Liver (tissue), 9 donors: Measurements from ENCODE around the gene EIF2A. TPM values are rescaled to one million over a fixed set of nuclear protein-coding genes. Genes with fewer than 3 reads are reported as not detected.

Source experiments
- DNase-seq: peaks from one replicate; pipeline ENCODE4 v3.0.0-alpha.2; 2017; ENCODE audit warnings: low spot score
- H3K27ac ChIP-seq, 2 donors: one replicate each; pipeline ENCODE4 v1.7.0; 2013; ENCODE audit warnings: inconsistent platforms in 2 of 2, low read length in 2 of 2, control low read depth in 1 of 2, low read depth in 1 of 2, mild to moderate bottlenecking in 1 of 2
- H3K27me3 ChIP-seq, 4 donors: one replicate each; pipeline versions ENCODE4 v1.6.1 to v1.7.0; 2013; ENCODE audit warnings: low read length in 3 of 4, inconsistent platforms in 1 of 4, mild to moderate bottlenecking in 1 of 4, moderate library complexity in 1 of 4; ENCODE audit not compliant: control insufficient read depth in 4 of 4, insufficient read depth in 4 of 4
- H3K36me3 ChIP-seq, 4 donors: one replicate each; pipeline versions ENCODE4 v1.6.1 to v1.7.0; 2013; ENCODE audit warnings: low read length in 3 of 4, mild to moderate bottlenecking in 3 of 4, low read depth in 1 of 4, moderate library complexity in 1 of 4; ENCODE audit not compliant: control insufficient read depth in 4 of 4, insufficient read depth in 3 of 4
- H3K4me1 ChIP-seq, 4 donors: one replicate each; pipeline versions ENCODE4 v1.6.1 to v1.7.0; 2013; ENCODE audit warnings: low read length in 3 of 4, mild to moderate bottlenecking in 3 of 4, moderate library complexity in 1 of 4; ENCODE audit not compliant: control insufficient read depth in 4 of 4, insufficient read depth in 4 of 4
- H3K4me3 ChIP-seq, 3 donors: one replicate each; pipeline versions ENCODE4 v1.6.1 to v1.7.0; 2013; ENCODE audit warnings: low read length in 3 of 3, control low read depth in 1 of 3, low read depth in 1 of 3, mild to moderate bottlenecking in 1 of 3
- H3K9ac ChIP-seq, 2 donors: one replicate each; pipeline ENCODE4 v1.7.0; 2013; ENCODE audit warnings: low read length in 2 of 2, mild to moderate bottlenecking in 2 of 2, moderate library complexity in 2 of 2, control low read depth in 1 of 2, low read depth in 1 of 2
- H3K9me3 ChIP-seq, 4 donors: one replicate each; pipeline versions ENCODE4 v1.6.1 to v1.7.0; 2013; ENCODE audit warnings: low read length in 3 of 4; ENCODE audit not compliant: control insufficient read depth in 4 of 4
- EGR1 ChIP-seq, 2 donors: IDR thresholded peaks; 2 replicates each; pipeline ENCODE4 v1.6.1; 2016 to 2018; ENCODE audit warnings: antibody characterized with exemption in 2 of 2, low read depth in 2 of 2
- FOXA1 ChIP-seq: IDR thresholded peaks from 2 replicates; pipeline ENCODE4 v1.6.1; 2016; ENCODE audit warnings: antibody characterized with exemption
- FOXA2 ChIP-seq: IDR thresholded peaks from 2 replicates; pipeline ENCODE4 v1.6.1; 2016; ENCODE audit warnings: antibody characterized with exemption
- GABPA ChIP-seq, 2 donors: IDR thresholded peaks in 1 of 2; conservative IDR thresholded peaks in 1 of 2; 2 replicates each; pipeline ENCODE4 v1.6.1; 2016; ENCODE audit warnings: antibody characterized with exemption in 2 of 2, mild to moderate bottlenecking in 1 of 2, moderate library complexity in 1 of 2
- HNF4A ChIP-seq, 2 donors: conservative IDR thresholded peaks; 2 replicates each; pipeline ENCODE4 v1.6.1; 2016; ENCODE audit warnings: antibody characterized with exemption in 2 of 2, mild to moderate bottlenecking in 2 of 2
- HNF4G ChIP-seq: IDR thresholded peaks from 2 replicates; pipeline ENCODE4 v1.6.1; 2016; ENCODE audit warnings: antibody characterized with exemption
- NR2F2 ChIP-seq: IDR thresholded peaks from 2 replicates; pipeline ENCODE4 v1.6.1; 2016; ENCODE audit warnings: antibody characterized with exemption
- RXRA ChIP-seq, 2 donors: IDR thresholded peaks; 2 replicates each; pipeline ENCODE4 v1.6.1; 2017 to 2018; ENCODE audit warnings: antibody characterized with exemption in 2 of 2, mild to moderate bottlenecking in 1 of 2
- TAF1 ChIP-seq: conservative IDR thresholded peaks from 2 replicates; pipeline ENCODE4 v1.6.1; 2016; ENCODE audit warnings: antibody characterized with exemption, mild to moderate bottlenecking
- YY1 ChIP-seq: IDR thresholded peaks from 2 replicates; pipeline ENCODE4 v1.6.1; 2016; ENCODE audit warnings: antibody characterized with exemption, mild to moderate bottlenecking
- WGBS: extraction: QIAGEN DNeasy Blood & Tissue Kit; methylation state at CpG from one replicate; pipeline ENCODE4 v1.1.7; 2013; 5-methylcytosine and 5-hydroxymethylcytosine counted together
- polyA plus RNA-seq, 2 donors: library from polyadenylated mRNA; stranded (reverse) in 1 of 2; unstranded in 1 of 2; fragments of 200-250 nt in 1 of 2; fragments of >200 nt in 1 of 2; fragmentation: Nextera tagmentation in 1 of 2; extraction: Ambion mirVana in 1 of 2; gene quantifications; one replicate each; pipeline versions ENCODE4 v1.2.1 to v1.2.3, GENCODE V29; 2013 to 2015
- total RNA-seq, 2 donors: library from RNA; depleted of rRNA; stranded (reverse); fragments of >200 nt; gene quantifications; one replicate each; pipeline ENCODE4 v1.2.3, GENCODE V29; 2014
- TF ChIP-seq, protein P1 (sequence below): IDR thresholded peaks from 2 replicates; pipeline ENCODE4 v1.6.1; 2016; ENCODE audit warnings: antibody characterized with exemption
- TF ChIP-seq, protein P2 (sequence below): IDR thresholded peaks from 2 replicates; pipeline ENCODE4 v1.6.1; 2016; ENCODE audit warnings: antibody characterized with exemption, mild to moderate bottlenecking
- TF ChIP-seq, protein P3 (sequence below): IDR thresholded peaks from 2 replicates; pipeline ENCODE4 v1.6.1; 2016; ENCODE audit warnings: antibody characterized with exemption
- donor health status: healthy.
- donor health status: healthy.
- donor health status: healthy.
- donor health status: healthy.
- donor health status: healthy.

The EIF2A gene
- total and polyA plus RNA-seq, 4 donors = 23.6 to 104 (median 47.2) TPM

GRCh38 chr3:150547045-150547741, 606 bp downstream of the EIF2A start (continued):
- TF ChIP-seq, protein P1, sequence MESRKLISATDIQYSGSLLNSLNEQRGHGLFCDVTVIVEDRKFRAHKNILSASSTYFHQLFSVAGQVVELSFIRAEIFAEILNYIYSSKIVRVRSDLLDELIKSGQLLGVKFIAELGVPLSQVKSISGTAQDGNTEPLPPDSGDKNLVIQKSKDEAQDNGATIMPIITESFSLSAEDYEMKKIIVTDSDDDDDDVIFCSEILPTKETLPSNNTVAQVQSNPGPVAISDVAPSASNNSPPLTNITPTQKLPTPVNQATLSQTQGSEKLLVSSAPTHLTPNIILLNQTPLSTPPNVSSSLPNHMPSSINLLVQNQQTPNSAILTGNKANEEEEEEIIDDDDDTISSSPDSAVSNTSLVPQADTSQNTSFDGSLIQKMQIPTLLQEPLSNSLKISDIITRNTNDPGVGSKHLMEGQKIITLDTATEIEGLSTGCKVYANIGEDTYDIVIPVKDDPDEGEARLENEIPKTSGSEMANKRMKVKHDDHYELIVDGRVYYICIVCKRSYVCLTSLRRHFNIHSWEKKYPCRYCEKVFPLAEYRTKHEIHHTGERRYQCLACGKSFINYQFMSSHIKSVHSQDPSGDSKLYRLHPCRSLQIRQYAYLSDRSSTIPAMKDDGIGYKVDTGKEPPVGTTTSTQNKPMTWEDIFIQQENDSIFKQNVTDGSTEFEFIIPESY = no peak

DNA sequence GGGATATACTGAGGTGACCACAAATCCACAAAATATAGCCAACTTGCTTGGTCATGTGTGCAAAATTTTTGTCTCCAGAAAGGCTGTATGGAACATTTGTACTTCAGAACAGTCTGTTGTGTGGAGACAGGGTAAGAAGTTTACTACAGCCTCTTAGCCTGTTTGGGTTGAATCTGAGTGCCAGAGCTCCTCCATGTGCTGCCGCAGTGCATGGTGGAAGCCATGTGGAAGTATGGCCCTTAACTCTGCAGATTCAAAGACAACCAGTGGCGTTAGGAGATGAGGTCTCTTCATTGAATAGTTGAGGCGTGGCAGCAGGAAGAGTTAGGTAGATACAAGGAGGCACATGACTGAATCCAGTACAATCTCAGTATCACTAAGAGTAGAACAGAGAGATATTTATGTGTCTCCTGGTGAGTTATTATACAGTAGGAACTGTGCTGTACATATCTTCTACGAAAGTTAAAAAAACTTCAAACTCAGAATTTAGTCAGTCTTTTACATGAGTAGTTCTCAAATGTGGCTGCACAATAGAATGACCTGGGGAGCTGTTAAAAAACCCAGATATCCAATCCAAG, 9.4 kb downstream of the EIF2A start:
- H3K9ac ChIP-seq = no peak overlapping the region
- peaks cover 4 to 24% (median 18%) of the 10 kb centered on the region in 4 donors for H3K36me3 ChIP-seq
- no peak overlapping the region for H3K4me3 ChIP-seq
- no peak overlapping the region for H3K27ac ChIP-seq
- no peak for DNase-seq
- H3K9me3 ChIP-seq = no peaks in the 10 kb centered on the region
- H3K4me1 ChIP-seq = no peaks in the 10 kb centered on the region
- no peaks in the 10 kb centered on the region for H3K27me3 ChIP-seq
- 95% methylated on average over 4 of the region's 4 CpGs for WGBS
- TF ChIP-seq, protein P2, sequence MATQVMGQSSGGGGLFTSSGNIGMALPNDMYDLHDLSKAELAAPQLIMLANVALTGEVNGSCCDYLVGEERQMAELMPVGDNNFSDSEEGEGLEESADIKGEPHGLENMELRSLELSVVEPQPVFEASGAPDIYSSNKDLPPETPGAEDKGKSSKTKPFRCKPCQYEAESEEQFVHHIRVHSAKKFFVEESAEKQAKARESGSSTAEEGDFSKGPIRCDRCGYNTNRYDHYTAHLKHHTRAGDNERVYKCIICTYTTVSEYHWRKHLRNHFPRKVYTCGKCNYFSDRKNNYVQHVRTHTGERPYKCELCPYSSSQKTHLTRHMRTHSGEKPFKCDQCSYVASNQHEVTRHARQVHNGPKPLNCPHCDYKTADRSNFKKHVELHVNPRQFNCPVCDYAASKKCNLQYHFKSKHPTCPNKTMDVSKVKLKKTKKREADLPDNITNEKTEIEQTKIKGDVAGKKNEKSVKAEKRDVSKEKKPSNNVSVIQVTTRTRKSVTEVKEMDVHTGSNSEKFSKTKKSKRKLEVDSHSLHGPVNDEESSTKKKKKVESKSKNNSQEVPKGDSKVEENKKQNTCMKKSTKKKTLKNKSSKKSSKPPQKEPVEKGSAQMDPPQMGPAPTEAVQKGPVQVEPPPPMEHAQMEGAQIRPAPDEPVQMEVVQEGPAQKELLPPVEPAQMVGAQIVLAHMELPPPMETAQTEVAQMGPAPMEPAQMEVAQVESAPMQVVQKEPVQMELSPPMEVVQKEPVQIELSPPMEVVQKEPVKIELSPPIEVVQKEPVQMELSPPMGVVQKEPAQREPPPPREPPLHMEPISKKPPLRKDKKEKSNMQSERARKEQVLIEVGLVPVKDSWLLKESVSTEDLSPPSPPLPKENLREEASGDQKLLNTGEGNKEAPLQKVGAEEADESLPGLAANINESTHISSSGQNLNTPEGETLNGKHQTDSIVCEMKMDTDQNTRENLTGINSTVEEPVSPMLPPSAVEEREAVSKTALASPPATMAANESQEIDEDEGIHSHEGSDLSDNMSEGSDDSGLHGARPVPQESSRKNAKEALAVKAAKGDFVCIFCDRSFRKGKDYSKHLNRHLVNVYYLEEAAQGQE = no peak
- no peak for TF ChIP-seq RXRA (IDR thresholded peaks at IDR 0.05)
- no peak for TF ChIP-seq FOXA1
- TF ChIP-seq, protein P3, sequence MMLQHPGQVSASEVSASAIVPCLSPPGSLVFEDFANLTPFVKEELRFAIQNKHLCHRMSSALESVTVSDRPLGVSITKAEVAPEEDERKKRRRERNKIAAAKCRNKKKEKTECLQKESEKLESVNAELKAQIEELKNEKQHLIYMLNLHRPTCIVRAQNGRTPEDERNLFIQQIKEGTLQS = no peak
- TF ChIP-seq TAF1 = no peak
- TF ChIP-seq HNF4G = no peak
- no peak for TF ChIP-seq HNF4A (conservative IDR thresholded peaks at IDR 0.05)
- no peak for TF ChIP-seq YY1
- no peak for TF ChIP-seq NR2F2
- TF ChIP-seq GABPA (IDR thresholded peaks at IDR 0.05 in 1 of 2, conservative IDR thresholded peaks at IDR 0.05 in 1 of 2) = no peak
- no peak for TF ChIP-seq FOXA2
- TF ChIP-seq EGR1 (IDR thresholded peaks at IDR 0.05; ENCODE audit: low read depth in 2 of 2) = no peak

DNA sequence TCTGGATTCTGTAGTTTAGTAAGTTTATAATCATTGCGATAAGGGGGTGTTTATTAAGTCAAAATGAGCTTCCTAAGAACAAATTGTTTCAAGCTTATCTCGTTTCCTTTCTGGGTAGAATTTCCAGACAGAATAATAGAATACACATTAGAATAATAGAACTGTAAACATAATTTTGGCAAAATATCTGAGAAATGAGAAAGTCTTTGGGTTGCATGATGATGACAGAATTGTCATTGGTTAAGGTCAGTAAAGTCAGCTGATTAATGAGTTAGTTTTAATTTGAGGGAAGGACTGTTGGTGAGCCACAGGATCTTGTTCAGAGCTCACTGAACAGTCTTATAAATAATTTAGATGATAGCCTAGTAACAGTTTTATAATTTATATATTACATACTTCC, 10.2 kb downstream of the EIF2A start:
- WGBS = 78% methylated on average over 2 of the region's 2 CpGs
- no peak overlapping the region for H3K27ac ChIP-seq
- no peak overlapping the region for H3K4me3 ChIP-seq
- H3K4me1 ChIP-seq = no peaks in the 10 kb centered on the region
- no peak for DNase-seq
- no peaks in the 10 kb centered on the region for H3K27me3 ChIP-seq
- H3K9ac ChIP-seq = no peak overlapping the region
- H3K9me3 ChIP-seq = no peaks in the 10 kb centered on the region
- peaks cover 3 to 24% (median 18%) of the 10 kb centered on the region in 4 donors for H3K36me3 ChIP-seq
- no peak for TF ChIP-seq YY1
- TF ChIP-seq NR2F2 = peak; percentile 51
